GM21737 (cell line): ENCODE data around the gene SAFB.
"Not testable (repeated sequence)": the region's sequence is repeated elsewhere in the genome, so short reads cannot be mapped to it uniquely, and the experiment has no call there.

Source experiments
- ATAC-seq: cut with Tn5 transposase; IDR thresholded peaks from one replicate; pipeline ENCODE4 v1.9.1; 2021; ENCODE audit warnings: mild to moderate bottlenecking, moderate library complexity; ENCODE audit not compliant: unreplicated experiment

SAFB gene

DNA sequence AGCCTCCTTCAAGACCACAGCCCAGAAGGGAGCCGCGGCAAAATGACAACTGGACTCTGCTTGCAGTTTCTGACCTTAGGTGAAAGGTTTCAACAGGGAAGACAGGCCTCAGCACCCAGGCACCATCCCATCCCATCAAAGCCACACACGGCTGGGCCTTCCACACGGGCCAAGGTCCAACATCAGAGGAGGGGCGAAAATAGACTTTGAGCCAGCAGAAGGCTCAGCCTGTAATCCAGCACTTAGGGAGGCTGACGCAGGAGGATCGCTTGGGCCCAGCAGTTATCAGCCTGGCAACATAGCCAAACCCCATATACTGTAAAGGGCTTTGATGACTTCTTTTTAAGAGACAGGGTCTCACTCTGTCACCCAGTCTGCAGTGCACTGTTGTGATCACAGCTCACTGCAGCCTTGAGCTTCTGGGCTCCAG is 28.3 kb upstream of the SAFB start:
- ATAC-seq, result no peak

DNA sequence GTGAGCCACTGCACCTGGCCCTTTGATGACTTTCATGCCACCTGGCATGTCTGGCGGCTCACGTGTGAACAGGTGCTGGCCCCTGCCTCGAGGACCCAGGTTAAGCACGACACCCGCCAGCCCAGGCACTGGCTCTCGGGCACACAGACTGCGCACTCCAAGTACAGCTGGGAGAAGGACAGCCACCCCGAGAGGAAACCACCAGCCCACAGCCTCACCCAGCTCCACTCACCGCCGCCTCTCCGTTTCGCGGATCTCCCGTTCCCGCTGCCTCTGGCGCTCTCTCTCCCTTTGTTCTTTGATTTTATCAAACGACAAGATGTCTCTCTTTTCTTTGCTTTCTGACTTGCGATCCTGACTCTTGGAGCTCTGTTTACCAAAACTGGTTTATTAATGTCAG is 27.8 kb upstream of the SAFB start:
- ATAC-seq, result no peak

DNA sequence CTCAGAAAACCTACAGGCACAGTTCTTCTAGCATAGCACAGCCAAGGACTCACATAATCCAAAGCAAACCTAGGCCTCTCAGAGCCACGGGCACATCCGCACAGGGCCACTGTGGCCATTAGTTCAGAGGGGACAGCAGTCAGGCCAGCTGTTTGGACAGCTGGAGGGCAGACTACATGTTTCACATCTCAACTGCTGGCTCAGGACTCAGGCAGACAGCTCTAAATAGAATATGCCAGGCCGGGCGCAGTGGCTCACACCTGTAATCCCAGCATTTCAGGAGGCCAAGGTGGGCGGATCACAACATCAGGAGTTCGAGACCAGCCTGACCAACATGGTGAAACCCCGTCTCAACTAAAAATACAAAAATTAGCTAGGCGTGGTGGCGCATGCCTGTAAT is 27.1 kb upstream of the SAFB start:
- ATAC-seq, result no peak

GRCh38 chr19:5600797-5601196 is 22.1 kb upstream of the SAFB start:
- no peak for ATAC-seq

- ATAC-seq, result no peak
These were observed 19.3 kb upstream of the SAFB start for GRCh38 chr19:5603626-5604025.

DNA sequence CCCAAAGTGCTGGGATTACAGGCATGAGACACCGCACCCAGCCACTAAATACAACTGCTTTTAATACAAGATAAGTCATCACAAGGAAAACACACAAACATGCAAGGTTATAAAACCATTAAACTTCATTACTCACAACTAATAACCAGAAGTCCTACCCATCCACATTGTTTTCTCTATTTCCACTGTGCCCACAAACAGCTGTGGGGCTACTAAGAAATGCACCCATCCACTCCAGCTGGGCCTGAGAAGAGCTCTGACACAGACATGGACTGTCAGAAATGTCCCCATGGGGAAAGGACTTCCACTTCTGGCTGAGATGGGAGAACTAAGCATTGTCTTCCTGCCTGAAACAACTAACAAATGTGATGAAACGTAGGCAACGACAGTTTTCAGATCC is 17.5 kb upstream of the SAFB start:
- ATAC-seq, result no peak

GRCh38 chr19:5607318-5608275 is 15.3 kb upstream of the SAFB start:
- no peak for ATAC-seq

GRCh38 chr19:5608291-5608690 is 14.6 kb upstream of the SAFB start:
- no peak for ATAC-seq

DNA sequence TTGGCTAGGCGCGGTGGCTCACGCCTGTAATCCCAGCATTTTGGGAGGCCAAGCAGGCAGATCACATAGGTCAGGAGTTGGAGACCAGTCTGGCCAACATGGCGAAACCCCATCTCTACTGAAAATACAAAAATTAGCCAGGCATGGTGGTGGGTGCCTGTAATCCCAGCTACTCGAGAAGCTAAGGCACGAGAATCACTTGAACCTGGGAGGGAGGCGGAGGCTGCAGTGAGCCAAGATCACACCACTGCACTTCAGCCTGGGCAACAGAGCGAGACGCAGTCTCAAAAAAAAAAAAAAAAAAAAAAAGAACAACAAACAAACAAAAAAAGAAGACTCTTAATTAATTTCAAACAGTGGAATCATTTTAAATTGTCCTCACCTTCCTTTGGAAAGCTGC is 14.1 kb upstream of the SAFB start:
- ATAC-seq, result not testable (repeated sequence)

DNA sequence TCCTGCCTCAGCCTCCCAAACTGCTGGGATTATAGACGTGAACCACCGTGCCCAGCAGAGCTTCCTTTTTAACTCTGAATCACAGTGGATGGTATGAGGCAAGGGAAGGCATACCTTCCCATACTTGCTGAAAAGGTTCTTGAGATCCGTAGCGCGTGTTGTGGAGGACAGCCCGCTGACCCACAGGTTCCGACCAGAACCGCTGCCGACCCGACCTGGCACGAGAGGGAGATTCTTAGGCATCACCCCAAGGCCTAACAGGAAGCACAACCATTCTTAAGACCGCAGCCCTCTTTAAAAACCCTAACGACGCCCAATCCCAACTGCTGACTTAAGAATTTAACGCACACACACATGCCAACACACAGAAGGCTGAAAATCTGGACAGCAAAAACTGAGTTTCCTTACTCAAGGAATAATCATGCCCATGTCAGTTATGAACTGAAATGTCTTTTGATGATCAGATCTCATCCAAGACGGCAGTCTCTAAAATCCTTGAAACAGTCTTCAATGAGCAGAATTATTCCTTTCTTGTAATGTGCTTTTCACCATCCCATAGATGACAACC is 12.9 kb upstream of the SAFB start:
- ATAC-seq, result no peak

- ATAC-seq, result no peak
These were observed 9.7 kb upstream of the SAFB start for GRCh38 chr19:5612891-5613865.

GRCh38 chr19:5615756-5616327 is 7.0 kb upstream of the SAFB start:
- no peak for ATAC-seq

DNA sequence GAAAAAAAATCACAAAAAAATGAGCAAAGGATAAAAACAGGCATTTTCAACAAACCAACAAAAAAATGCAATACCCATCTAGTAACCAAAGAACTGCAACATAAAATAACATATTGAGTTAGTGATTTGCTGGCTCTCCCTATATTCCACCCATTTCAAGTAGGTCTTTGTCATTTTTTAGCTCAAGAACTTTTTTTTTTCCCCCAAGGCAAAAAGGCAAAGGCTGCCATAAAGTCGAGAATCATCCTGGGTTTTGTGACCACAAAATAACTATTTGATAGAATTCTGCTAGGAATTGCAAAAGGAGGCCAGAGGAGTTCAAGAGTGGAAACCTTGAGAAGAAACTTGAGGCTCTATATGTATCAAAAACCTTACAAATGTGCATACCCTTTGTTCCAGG is 5.8 kb upstream of the SAFB start:
- no peak for ATAC-seq

DNA sequence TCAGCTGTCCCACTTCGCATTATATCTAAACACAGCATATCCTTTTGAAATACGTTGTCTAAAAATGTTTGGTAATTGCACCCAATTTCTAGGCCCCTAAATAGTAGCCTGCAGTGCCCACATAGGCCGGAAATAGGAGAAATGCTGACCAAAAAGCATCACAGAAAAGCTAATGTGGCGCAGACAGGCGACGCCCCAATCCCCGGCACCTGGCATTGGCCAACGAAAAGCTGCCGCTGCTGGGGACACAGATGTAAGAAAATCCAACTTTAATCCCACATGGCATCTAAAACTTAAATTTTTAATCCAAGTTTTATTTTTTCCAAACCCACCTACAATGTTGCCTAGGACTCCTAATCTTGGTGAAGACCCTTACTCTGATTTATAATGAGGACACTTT is 4.3 kb upstream of the SAFB start:
- ATAC-seq, result no peak

GRCh38 chr19:5619946-5620345 is 2.9 kb upstream of the SAFB start:
- ATAC-seq, result no peak

DNA sequence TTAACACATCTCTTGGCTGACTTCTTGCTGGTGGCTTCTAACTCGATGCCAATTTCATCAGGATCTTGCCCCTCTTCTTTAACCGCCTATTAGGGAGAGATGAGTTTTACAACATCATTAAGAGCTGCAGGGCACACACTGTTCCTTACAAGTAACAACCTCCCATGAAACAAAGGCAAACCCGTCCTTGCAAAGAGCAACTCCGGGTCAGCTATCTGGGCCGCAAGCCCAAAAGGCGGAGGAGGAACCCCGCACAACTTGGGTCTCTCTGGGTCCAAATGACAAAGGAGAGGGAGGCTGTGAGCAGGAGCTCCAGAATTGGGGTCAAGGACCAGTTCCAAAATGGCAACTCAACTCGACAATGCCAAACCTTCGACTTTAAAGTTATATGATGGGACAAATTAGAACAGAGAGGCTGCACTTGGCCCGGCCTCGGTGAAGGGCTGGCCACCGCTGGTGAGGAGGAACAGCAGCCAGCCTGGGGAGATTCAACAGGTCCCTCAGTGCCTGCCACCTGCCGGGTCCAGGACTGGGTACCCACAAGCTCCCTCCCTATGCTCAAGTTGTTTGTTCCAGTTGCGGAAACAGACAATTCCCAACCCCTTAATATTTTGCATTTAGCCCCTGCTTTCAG is 1.5 kb upstream of the SAFB start:
- ATAC-seq, result no peak

GRCh38 chr19:5621945-5622464 is 878 bp upstream of the SAFB start:
- no peak for ATAC-seq

GRCh38 chr19:5623397-5624017 is 624 bp downstream of the SAFB start:
- ATAC-seq, result peak; percentile 12

- ATAC-seq, result no peak
These were observed 1.3 kb downstream of the SAFB start for GRCh38 chr19:5624018-5624663.
